ENCODE data around the gene KCTD5. TPM values are rescaled to one million over a fixed set of nuclear protein-coding genes. Genes with fewer than 3 reads are reported as not detected.

The KCTD5 gene
- total RNA-seq, 1 experiment from 2014 or later: 42.1 TPM

DNA sequence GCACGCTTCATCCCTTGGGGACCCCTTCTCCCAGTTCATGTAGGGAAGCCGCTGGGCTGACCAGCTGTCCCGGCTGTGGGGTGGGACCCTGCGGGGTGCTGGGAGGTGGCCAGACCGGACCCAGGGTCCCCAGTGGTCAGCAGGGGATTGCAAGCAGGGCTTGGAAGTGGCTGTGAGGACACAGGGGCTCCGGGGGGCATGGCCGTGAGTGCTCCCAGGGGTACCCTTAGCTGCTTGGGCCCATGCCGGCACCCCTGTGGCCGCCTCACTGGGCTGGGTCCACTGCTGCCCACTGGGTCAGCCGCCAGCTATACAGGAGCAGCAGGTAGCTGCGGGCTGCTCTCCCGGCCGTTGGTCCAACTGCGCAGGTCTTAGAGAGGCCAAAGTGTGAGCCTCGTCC, 18.9 kb downstream of the KCTD5 start (continued):
- TF ChIP-seq EZH2phosphoT487 (IDR thresholded peaks at IDR 0.05; ENCODE audit: borderline replicate concordance): no peak

- H3K79me2 ChIP-seq (ENCODE audit: insufficient read depth, low read length): peaks cover 3% of the 10 kb centered on the region; the same call in 1 of the 2 replicates
- ATAC-seq: no peak
- no peak overlapping the region for H2AFZ ChIP-seq (ENCODE audit: low read depth, low read length, poor library complexity, severe bottlenecking)
- H4K20me1 ChIP-seq (ENCODE audit: insufficient read depth): no peaks in the 10 kb centered on the region
- no peak for TF ChIP-seq EGR1 (IDR thresholded peaks at IDR 0.05; ENCODE audit: low read depth)
- no peak for TF ChIP-seq CEBPB (IDR thresholded peaks at IDR 0.05; ENCODE audit: low read depth)
- no peak for TF ChIP-seq MAX (IDR thresholded peaks at IDR 0.05)
- no peak for TF ChIP-seq TCF7L2 (IDR thresholded peaks at IDR 0.05; ENCODE audit: borderline replicate concordance, extremely low read depth, insufficient read depth, insufficient read length)
- TF ChIP-seq CBX3 (IDR thresholded peaks at IDR 0.05; ENCODE audit: low read depth): no peak
- no peak for TF ChIP-seq SIN3A (IDR thresholded peaks at IDR 0.05; ENCODE audit: low read depth)
- TF ChIP-seq SP1 (IDR thresholded peaks at IDR 0.05; ENCODE audit: low read depth): no peak
- TF ChIP-seq ZNF274 (IDR thresholded peaks at IDR 0.05; ENCODE audit: low read depth, low read length): no peak
- TF ChIP-seq POLR2AphosphoS5 (IDR thresholded peaks at IDR 0.05; ENCODE audit: low read depth, low read length): no peak
- no peak for TF ChIP-seq CTCF (IDR thresholded peaks at IDR 0.05 in 2 of 3, conservative IDR thresholded peaks at IDR 0.05 in 1 of 3; ENCODE audit: borderline replicate concordance in 1 of 3, insufficient read depth in 1 of 3, low read depth in 2 of 3, low read length in 2 of 3)
- TF ChIP-seq ZFX (IDR thresholded peaks at IDR 0.05): no peak
- H3K9ac ChIP-seq (ENCODE audit: low read length): no peak overlapping the region
- no peak for DNase-seq (ENCODE audit: low read depth, low spot score)
- H3K9me2 ChIP-seq (ENCODE audit: insufficient read depth): no peaks in the 10 kb centered on the region
- ChIA-PET POLR2A (no interaction called here), RAD21 (ENCODE audit: low non-redundant PET in 1 of 2, low total read pairs in 2 of 2, uncharacterized antibody in 2 of 2, unreplicated experiment in 2 of 2) (no interaction called here), CTCF (no interaction called here)
- H3K4me1 ChIP-seq (ENCODE audit: control insufficient read depth in 1 of 2, insufficient read depth in 2 of 2, low read length in 2 of 2): no peaks in the 10 kb centered on the region
- intact Hi-C loops (cut with micrococcal nuclease): no loop called here
- no peak overlapping the region for H3K4me2 ChIP-seq (ENCODE audit: low read length)
- H3K9me3 ChIP-seq (ENCODE audit: control insufficient read depth in 1 of 2, insufficient read depth in 1 of 2, low read depth in 1 of 2, low read length in 2 of 2): no peaks in the 10 kb centered on the region
- H3K27ac ChIP-seq (ENCODE audit: low read depth, low read length): no peak overlapping the region
- H3K36me3 ChIP-seq (ENCODE audit: control insufficient read depth in 1 of 2, insufficient read depth in 2 of 2, low read length in 2 of 2): peaks cover 4 to 9% of the 10 kb centered on the region in 2 experiments; a peak in 3 of 4 replicates
- no TSS peak for BruUV-seq (replicated peaks)
- no peaks in the 10 kb centered on the region for H3K27me3 ChIP-seq (ENCODE audit: insufficient read depth, low read length)
- no peak overlapping the region for H3K4me3 ChIP-seq (replicated peaks in 1 of 2; ENCODE audit: low read depth in 1 of 2, low read length in 2 of 2)
Measured at GRCh38 chr16:2701713-2702437, 19.6 kb downstream of the KCTD5 start.
